GM04503 (cell line): Measurements from ENCODE around the gene CRKL.

ENCODE experiments used
- DNase-seq: peaks from one replicate; pipeline ENCODE4 v3.0.0-alpha.2; 2012; ENCODE audit warnings: low read depth

Gene CRKL

GRCh38 chr22:20983081-20983771, 66.0 kb downstream of the CRKL start:
- DNase-seq, result no peak

- no peak for DNase-seq
These were observed 68.5 kb downstream of the CRKL start for GRCh38 chr22:20985720-20986119.

- DNase-seq, result no peak
These were observed 69.2 kb downstream of the CRKL start for GRCh38 chr22:20986365-20986764.

- no peak for DNase-seq
These were observed 70.2 kb downstream of the CRKL start for GRCh38 chr22:20987375-20987774.

- no peak for DNase-seq
These were observed 71.5 kb downstream of the CRKL start for GRCh38 chr22:20988573-20989322.

GRCh38 chr22:20989323-20990138, 72.3 kb downstream of the CRKL start:
- DNase-seq, result no peak

- no peak for DNase-seq
These were observed 73.3 kb downstream of the CRKL start for GRCh38 chr22:20990184-20991180.

GRCh38 chr22:20991252-20992055, 74.2 kb downstream of the CRKL start:
- DNase-seq, result no peak

GRCh38 chr22:20992056-20992442, 74.8 kb downstream of the CRKL start:
- no peak for DNase-seq

GRCh38 chr22:20992456-20993303, 75.5 kb downstream of the CRKL start:
- no peak for DNase-seq

GRCh38 chr22:20993304-20994127, 76.3 kb downstream of the CRKL start:
- no peak for DNase-seq

GRCh38 chr22:20994128-20994901, 77.1 kb downstream of the CRKL start:
- DNase-seq, result no peak

- DNase-seq, result no peak
These were observed 77.7 kb downstream of the CRKL start for GRCh38 chr22:20994902-20995241.

- DNase-seq, result no peak
These were observed 78.3 kb downstream of the CRKL start for GRCh38 chr22:20995329-20996030.

- DNase-seq, result no peak
These were observed 78.8 kb downstream of the CRKL start for GRCh38 chr22:20996031-20996410.

GRCh38 chr22:20996598-20997535, 79.7 kb downstream of the CRKL start:
- no peak for DNase-seq
